GM12878 (cell line): Measurements from ENCODE around the gene CLVS2.

ENCODE experiments used
- CREB1 ChIP-seq: IDR thresholded peaks from 2 replicates; pipeline ENCODE4 v1.6.1; 2012; ENCODE audit warnings: low read depth, mild to moderate bottlenecking, inconsistent platforms
- EZH2 ChIP-seq: IDR thresholded peaks from 2 replicates; pipeline ENCODE4 v1.6.1; 2012; ENCODE audit warnings: low read depth, mild to moderate bottlenecking, control low read depth, inconsistent platforms, low read length, borderline replicate concordance; ENCODE audit not compliant: control insufficient read depth
- JUND ChIP-seq: IDR thresholded peaks from 2 replicates; pipeline ENCODE4 v1.6.1; 2012; ENCODE audit warnings: low read depth, mild to moderate bottlenecking, low read length, improper control_type of control experiment, moderate library complexity
- SUPT20H ChIP-seq: IDR thresholded peaks from 2 replicates; pipeline ENCODE4 v1.6.1; 2011; ENCODE audit warnings: low read depth, mild to moderate bottlenecking, low read length, moderate library complexity, borderline replicate concordance; ENCODE audit not compliant: control insufficient read depth
- TCF3 ChIP-seq: IDR thresholded peaks from 2 replicates; pipeline ENCODE4 v1.6.1; 2012; ENCODE audit warnings: low read depth, mild to moderate bottlenecking, low read length, borderline replicate concordance; ENCODE audit not compliant: insufficient read depth
- ZNF274 ChIP-seq: IDR thresholded peaks from one replicate; pipeline ENCODE4 v1.8.0; 2011; ENCODE audit not compliant: insufficient read length, insufficient read depth
- TF ChIP-seq, protein P1 (sequence below), 3 experiments: IDR thresholded peaks in 2 of 3; conservative IDR thresholded peaks in 1 of 3; 2 replicates each; pipeline ENCODE4 v1.5.1; 2011; ENCODE audit warnings: low read depth in 3 of 3, low read length in 3 of 3, mild to moderate bottlenecking in 3 of 3, control low read depth in 2 of 3, moderate library complexity in 2 of 3, inconsistent platforms in 1 of 3, mixed read lengths in 1 of 3; ENCODE audit not compliant: control insufficient read depth in 2 of 3, insufficient read depth in 1 of 3; ENCODE audit errors: extremely low read depth in 1 of 3

DNA sequence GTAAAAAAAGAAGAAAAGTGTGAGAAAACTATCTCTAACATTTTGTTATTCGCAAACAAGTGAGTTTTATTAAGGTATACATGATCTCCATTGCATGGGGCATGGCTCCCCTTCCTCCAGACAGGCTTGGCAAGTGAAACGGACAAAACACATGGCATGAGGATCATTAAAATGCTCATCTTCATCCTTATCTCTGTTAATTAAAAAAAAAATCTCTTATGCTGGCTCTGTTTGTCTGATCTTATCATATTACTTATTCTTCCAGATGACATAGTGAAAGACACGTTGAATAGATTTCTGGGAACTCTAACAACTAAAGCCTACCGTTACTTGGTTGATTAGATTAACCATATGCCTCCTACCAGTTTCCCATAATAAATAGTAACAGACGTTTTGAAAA, 89.4 kb downstream of the CLVS2 start:
- TF ChIP-seq EZH2 = no peak
- TF ChIP-seq JUND = no peak
- no peak for TF ChIP-seq CREB1
- TF ChIP-seq, protein P1, sequence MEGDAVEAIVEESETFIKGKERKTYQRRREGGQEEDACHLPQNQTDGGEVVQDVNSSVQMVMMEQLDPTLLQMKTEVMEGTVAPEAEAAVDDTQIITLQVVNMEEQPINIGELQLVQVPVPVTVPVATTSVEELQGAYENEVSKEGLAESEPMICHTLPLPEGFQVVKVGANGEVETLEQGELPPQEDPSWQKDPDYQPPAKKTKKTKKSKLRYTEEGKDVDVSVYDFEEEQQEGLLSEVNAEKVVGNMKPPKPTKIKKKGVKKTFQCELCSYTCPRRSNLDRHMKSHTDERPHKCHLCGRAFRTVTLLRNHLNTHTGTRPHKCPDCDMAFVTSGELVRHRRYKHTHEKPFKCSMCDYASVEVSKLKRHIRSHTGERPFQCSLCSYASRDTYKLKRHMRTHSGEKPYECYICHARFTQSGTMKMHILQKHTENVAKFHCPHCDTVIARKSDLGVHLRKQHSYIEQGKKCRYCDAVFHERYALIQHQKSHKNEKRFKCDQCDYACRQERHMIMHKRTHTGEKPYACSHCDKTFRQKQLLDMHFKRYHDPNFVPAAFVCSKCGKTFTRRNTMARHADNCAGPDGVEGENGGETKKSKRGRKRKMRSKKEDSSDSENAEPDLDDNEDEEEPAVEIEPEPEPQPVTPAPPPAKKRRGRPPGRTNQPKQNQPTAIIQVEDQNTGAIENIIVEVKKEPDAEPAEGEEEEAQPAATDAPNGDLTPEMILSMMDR (IDR thresholded peaks at IDR 0.05 in 2 of 3, conservative IDR thresholded peaks at IDR 0.05 in 1 of 3; ENCODE audit: control insufficient read depth in 2 of 3, extremely low read depth in 1 of 3, insufficient read depth in 1 of 3, low read depth in 3 of 3, low read length in 3 of 3) = no peak
- no peak for TF ChIP-seq SUPT20H
- no peak for TF ChIP-seq ZNF274
- no peak for TF ChIP-seq TCF3
